Adrenal gland (tissue), 5 donors: ENCODE measurements around the gene PRPF18.

Source experiments
- CTCF ChIP-seq, 6 experiments: fragments of 450-650 bp in 4 of 6; fragments of 200-600 bp in 2 of 6; sonication (generic) in 1 of 6; IDR thresholded peaks; 1 replicate in 5 of 6; 2 replicates in 1 of 6; pipeline versions ENCODE4 v1.5.1 to v1.8.0; 2016 to 2021; ENCODE audit warnings: antibody characterized with exemption in 6 of 6, mild to moderate bottlenecking in 2 of 6, moderate library complexity in 1 of 6
- POLR2A ChIP-seq, 2 donors: fragments of 450-650 bp; IDR thresholded peaks; one replicate each; pipeline ENCODE4 v1.6.1; 2017; ENCODE audit warnings: antibody characterized with exemption in 2 of 2, mild to moderate bottlenecking in 2 of 2, moderate library complexity in 1 of 2
- donor health status: DM: no; HTN: no; CAD: no.

GRCh38 chr10:13585943-13586342 lies 822 bp upstream of the PRPF18 start:
- no peak for TF ChIP-seq CTCF (IDR thresholded peaks at IDR 0.05)
- no peak for TF ChIP-seq POLR2A (IDR thresholded peaks at IDR 0.05)
